Hematopoietic multipotent progenitor cell treated with erythropoietin and hydrocortisone succinate and interleukin-3 and kit ligand, for 17 days (in vitro differentiated cells): ENCODE results near the gene CDH5.

Source experiments
- DNase-seq: peaks from one replicate; pipeline ENCODE4 v3.0.0-alpha.2; 2015; ENCODE audit warnings: low spot score

The CDH5 gene

DNA sequence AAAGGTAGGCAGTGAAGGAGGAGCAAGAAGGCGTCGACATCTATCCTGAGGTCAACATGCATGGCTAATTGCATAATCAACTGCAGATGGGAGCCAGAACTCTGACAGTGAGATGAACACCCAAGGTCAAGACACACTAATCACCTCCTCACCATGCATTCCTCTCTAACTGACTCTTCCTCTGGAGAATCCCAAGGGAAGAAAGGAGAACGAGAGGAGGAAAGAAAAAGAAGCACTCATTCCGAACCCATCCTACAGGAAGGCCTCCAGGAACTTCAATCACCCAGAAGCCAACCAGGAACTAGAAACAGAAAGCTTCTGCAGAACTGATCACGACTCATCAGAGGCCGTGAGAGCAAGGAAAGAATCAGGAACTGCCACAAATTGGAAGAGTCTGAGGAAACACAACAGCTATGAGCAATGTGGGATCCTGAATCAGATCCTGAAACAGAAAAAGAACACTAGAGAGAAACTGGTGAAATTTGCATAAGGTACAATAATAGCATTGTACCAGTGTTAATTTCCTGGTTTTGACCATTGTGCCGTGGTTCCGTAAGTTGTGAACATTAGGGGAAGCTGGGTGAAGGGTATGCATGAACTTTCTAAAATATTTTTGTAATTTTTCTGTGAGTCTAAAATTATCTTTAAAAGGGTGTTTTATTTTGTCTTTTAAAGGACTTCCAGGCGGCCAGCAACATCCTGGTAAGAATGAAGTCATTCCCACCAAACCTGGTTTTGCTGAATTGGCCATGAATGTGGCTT lies 50.6 kb downstream of the CDH5 start:
- no peak for DNase-seq

GRCh38 chr16:66418165-66418962 lies 51.9 kb downstream of the CDH5 start:
- DNase-seq: no peak

- DNase-seq: no peak
Measured at GRCh38 chr16:66419527-66419926, 53.0 kb downstream of the CDH5 start.

DNA sequence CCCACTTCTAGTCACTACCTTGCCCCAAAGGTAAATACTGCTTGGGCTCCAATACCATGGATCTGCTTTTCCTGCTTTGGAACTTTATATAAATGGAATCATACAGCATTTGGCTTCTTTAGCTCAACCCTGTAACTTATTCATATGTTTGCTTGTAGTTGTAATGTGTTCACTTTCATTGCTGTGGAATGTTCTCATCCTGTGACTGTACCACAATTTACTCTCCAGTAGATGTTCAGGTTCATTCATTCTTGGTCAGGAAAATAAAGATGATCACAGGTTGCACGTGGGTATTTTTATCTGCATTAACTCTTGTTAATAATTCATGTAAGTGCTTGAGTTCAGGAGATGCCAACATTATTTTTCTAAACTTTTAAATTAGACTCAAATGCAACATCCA lies 53.9 kb downstream of the CDH5 start:
- no peak for DNase-seq

DNA sequence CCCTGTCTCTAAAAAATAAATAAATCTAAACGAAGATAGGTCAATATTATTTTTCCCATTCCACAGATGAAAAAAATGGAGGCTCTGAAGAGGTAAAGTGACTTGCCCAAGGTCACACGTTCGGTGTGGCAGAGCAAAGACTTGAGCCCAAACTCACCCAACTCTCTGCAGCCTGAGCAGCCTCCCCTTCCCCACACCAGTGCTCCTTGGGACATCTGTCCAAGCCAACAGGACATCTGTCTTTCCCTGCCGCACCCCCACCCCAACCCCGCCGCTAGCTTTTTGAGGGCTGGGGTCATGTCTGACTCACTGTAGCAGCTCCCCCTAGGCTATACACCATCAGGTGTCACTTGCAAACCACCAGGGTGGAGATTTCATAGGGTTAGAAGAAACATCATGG lies 55.4 kb downstream of the CDH5 start:
- DNase-seq: no peak

GRCh38 chr16:66422366-66422765 lies 55.9 kb downstream of the CDH5 start:
- no peak for DNase-seq

DNA sequence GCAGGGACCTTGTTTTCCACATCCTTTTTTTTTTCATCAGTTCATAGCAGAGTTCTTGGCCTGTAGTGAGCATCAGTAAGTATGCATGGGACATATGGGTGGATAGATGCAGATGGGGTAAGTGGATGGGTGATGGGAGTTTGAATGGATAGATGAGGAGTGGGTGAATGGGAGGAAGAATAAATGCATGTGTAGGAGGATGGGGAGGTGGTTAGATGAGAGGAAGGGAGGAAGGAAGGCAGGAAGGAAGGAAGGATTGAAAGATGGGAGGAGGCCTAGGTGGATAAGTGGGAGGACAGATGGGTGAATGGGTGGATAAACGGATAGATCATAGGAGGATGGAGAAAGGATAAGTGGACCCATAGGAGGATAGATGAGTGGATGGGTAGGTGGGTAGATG lies 56.7 kb downstream of the CDH5 start:
- DNase-seq: no peak

DNA sequence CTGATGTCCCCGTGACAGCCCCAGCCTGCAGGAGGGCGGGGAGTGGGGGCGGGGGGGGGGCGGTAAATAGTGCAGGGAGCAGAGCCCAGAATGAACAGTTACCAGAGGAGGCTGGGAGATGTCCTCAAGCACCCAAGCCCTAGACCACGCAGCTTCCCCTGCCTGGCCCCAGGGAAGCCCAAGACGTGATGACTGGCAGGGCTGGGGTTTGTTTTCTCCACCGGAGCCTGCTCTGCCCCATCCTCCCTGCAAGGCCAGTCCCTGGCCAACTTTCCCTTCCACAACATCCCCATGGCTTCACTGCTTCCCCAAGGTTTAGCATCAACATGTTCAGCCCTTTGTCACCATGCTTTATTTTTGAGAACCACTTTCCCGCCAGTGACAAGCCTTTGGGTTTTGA lies 59.2 kb downstream of the CDH5 start:
- no peak for DNase-seq

DNA sequence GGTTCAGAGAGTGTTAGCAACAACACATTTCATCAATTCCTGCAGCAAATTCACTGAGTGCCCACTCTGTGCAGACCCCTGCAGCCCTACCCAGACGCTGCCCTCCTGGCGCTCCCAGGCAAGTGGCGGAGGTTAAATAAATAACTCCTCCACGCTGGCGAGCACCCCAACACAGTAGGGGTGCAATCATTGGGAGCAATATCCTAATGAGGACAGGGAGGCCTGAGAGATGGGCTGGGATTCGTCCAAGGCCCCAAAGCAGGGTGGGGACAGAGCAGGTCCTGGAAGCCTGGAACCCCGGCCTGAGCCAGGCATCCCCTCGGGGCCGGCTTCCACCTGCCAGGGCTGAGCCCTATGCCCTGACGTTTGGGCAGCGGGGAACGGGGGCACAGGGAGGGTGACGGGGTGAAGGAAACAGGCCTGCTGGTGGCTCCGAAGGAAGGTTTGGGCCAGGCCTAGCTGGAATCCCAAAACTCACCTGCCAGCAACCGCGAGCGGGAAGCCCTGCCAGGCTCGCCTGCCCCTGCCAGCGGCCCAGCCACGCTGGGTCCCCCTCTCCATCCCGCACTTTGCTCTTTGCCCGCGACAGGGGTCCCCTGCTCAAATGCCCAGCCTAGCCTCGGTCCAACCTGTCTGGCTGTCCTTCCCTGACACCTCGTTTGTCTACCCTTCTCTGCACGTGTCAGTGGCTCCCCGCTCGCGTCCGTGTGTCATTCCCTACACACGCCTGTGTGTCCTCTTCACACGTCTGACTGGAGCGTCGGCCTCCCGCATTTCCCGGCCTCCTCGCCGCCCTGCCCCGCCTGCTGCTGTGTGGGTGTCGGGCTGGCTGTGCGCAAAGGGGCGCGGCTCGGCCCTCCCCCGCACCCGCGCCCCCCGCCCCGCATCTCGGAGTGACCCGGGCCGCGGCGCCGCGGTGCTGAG lies 59.9 kb downstream of the CDH5 start:
- DNase-seq: no peak

DNA sequence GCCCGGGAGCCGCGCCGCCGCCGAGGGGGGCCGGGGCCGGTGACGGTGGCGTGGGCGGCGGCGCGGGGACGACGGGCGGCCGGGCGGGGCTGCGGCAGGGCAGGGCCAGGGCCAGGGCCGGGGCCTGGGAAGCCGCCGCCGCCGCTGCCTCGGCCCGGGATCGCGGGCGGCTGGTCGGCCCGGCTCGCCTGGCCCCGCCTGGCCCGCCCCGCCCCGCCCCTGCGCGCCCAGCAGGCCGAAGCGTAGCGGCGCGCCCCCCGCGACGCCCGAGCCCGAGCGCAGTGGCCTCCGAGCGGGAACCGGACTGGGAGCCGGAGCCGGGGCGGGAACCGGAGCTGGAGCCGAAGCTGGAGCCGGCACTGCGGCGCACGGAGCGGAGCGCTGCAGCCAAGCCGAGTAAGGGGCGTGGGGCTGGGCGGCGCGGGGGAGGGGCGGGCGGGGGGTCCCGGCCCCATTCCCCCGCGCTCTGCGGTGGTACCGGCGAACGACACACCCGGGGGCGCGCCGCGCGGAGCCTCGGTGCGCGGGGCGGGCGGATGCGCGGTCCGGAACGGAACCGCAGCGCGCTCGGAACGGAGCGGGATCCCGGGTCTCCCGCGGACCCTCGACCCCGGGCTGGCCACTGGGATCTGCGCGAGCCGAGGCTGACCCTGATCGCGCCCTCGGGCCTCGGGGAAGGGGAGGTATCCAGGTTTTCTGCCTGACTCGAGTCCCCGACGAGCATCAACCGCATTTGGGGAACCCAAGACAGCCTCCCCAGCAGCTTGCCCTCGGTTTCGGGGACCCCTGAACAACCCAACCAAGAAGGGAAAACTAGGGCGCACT lies 60.8 kb downstream of the CDH5 start, which contains the start of gene BEAN1:
BEAN1 (plus strand) TSS at position 260 of the 825 bp plus-strand sequence. CDS start 10,382 bp downstream, outside the sequence.
- no peak for DNase-seq

- DNase-seq: no peak
Measured at GRCh38 chr16:66427871-66428681, 61.6 kb downstream of the CDH5 start.

GRCh38 chr16:66428682-66429251 lies 62.3 kb downstream of the CDH5 start:
- no peak for DNase-seq

DNA sequence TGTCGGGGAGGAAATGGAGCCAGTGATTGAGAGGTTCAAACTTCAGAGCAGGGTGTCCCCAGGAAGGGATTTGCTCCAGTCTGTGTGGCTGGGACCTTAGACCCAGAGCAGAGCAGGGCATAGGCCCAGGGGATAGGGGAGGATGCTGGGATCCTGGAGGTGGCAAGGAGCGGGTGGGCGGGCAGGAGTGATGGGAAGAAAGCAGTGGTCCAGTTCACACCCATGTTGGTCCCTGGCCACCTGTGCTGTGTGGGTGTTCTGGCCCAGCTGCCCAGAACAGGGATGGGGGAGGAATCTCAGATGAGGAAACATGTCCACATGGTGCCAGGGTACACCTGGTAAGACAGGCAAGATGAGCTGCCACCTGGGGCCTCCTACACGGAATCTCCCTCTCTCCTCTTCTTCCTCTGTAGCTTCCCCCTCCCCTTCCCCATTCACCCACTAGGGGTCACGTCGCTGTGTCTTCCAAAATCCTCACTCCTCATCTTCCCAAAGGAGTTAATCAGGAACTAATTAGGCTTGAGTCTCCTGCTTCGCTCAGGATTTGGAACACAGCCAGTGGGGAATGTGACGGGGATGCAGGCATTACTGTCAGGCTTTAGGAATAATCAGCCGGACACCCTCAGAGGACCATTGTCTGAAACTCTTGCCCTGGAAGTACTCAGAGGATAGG lies 62.9 kb downstream of the CDH5 start:
- DNase-seq: no peak

DNA sequence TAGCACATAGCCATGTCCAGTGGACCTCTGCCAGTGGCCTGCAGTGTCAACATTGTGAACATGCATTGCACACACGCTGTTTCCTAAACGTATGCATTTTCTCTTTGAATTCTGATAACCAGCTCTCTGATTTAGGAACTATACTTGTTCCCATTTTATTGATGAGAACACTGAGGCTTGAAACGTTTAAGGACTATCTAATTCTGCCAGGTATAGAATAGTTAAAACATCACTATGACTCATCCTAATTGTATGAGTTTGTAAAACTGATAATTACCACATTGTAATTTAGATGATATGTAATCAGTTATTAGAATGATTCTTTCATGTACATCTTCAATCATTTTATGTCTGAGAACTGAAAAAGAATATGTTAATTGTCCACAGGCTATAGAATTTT lies 63.7 kb downstream of the CDH5 start:
- no peak for DNase-seq

DNA sequence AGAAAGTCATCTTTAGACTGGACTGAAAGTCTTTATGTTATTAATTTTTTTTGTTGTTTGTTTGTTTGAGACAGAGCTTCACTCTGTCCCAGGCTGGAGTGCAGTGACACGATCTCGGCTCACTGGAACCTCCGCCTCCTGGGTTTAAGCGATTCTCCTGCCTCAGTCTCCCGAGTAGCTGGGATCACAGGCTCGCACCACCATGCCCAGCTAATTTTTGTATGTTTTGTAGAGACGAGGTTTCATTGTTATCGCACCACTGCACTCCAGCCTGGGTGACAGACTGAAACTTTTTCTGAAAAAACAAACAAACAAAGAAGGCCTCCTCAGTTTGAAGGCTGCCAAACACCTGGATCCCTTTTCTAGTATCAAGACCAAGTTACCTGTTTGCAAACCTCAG lies 65.3 kb downstream of the CDH5 start:
- DNase-seq: no peak

DNA sequence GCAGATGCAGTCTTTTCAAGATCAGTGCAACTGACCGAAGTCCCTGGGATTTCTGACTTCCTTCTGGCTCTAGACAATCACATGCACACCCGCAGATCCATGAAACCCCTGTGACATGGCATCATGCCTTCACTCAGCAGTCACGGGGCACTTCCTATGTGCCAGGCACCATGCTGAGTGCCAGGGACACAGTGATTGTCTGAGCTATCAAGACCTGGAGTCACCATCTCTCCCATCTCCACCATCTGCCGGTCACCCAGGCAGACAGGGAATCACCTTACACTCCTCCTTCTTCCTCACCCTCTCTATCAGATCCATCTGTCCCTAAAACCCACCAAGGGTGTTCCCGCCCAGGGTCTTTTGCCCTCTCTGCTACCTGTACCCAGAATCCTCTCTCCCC lies 65.9 kb downstream of the CDH5 start:
- no peak for DNase-seq

- DNase-seq: no peak
Measured at GRCh38 chr16:66434619-66435430, 68.3 kb downstream of the CDH5 start.

DNA sequence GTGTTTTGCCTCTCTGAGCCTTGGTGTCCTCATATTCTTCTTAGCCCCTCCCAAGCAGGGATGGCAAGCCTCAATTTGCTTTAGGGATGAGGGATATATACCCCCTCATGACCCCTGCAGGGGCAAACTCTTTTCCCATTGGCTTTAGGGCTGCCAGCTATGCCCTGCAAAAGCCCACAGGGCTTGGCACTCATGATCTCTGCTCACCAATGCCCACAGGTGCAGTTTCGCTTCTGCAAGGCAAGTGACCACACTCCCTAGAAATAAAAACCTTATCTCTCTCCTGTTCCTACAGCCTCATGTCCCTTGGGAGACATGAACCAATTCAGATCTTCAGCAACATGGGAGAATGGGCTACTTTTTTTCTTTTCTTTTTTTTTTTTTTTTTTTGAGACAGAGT lies 69.4 kb downstream of the CDH5 start:
- no peak for DNase-seq
